Iris pigment epithelial cell (primary cell): ENCODE measurements around the gene CDH1.

Experiments used
- DNase-seq: peaks from one replicate; pipeline ENCODE4 v3.0.0-alpha.2; 2011; ENCODE audit warnings: low read depth

The CDH1 gene

GRCh38 chr16:68857479-68857878, 120.4 kb downstream of the CDH1 start:
- no peak for DNase-seq

- DNase-seq, result no peak
These were observed 122.7 kb downstream of the CDH1 start for GRCh38 chr16:68859828-68860227.

- DNase-seq, result no peak
These were observed 124.1 kb downstream of the CDH1 start for GRCh38 chr16:68860978-68861892.

GRCh38 chr16:68866933-68867332, 129.8 kb downstream of the CDH1 start:
- no peak for DNase-seq

GRCh38 chr16:68869492-68870088, 132.5 kb downstream of the CDH1 start:
- DNase-seq, result no peak

GRCh38 chr16:68873635-68874471, 136.8 kb downstream of the CDH1 start:
- no peak for DNase-seq

- no peak for DNase-seq
These were observed 138.8 kb downstream of the CDH1 start for GRCh38 chr16:68875871-68876270.

GRCh38 chr16:68883685-68884084, 146.6 kb downstream of the CDH1 start:
- no peak for DNase-seq

- DNase-seq, result no peak
These were observed 147.3 kb downstream of the CDH1 start for GRCh38 chr16:68884401-68884800.
